Neural cell (in vitro differentiated cells): ENCODE results near the gene ICE2. TPM values are rescaled to one million over a fixed set of nuclear protein-coding genes. Genes with fewer than 3 reads are reported as not detected.

Experiments
- H2AFZ ChIP-seq: fragments of 200-600, 300-800 bp; sonication (generic), shearing (Covaris generic); 2 replicates; pipeline ENCODE4 v1.6.0; 2014; ENCODE audit warnings: low read depth, mild to moderate bottlenecking, antibody characterized with exemption, low read length, moderate library complexity
- H3F3A ChIP-seq: fragments of 200-600 bp; shearing (Covaris generic); 2 replicates; pipeline ENCODE4 v1.6.1; 2016; ENCODE audit warnings: mild to moderate bottlenecking, moderate library complexity, mixed read lengths, antibody characterized with exemption, low read length; ENCODE audit not compliant: insufficient read depth, poor library complexity, severe bottlenecking
- H3K27ac ChIP-seq: fragments of 200-600, 300-800 bp; sonication (generic), shearing (Covaris generic); 2 replicates; pipeline ENCODE4 v1.5.1; 2014; ENCODE audit warnings: mild to moderate bottlenecking, low read length, moderate library complexity
- H3K27me3 ChIP-seq: fragments of 300-800, 200-600 bp; sonication (generic), shearing (Covaris generic); 2 replicates; pipeline ENCODE4 v1.6.0; 2014; ENCODE audit warnings: mild to moderate bottlenecking, low read depth, low read length, moderate library complexity; ENCODE audit not compliant: insufficient read depth
- H3K36me3 ChIP-seq: fragments of 300-800, 200-600 bp; sonication (generic), shearing (Covaris generic); 2 replicates; pipeline ENCODE4 v1.5.1; 2014; ENCODE audit warnings: mild to moderate bottlenecking, antibody characterized with exemption, low read length, moderate library complexity; ENCODE audit not compliant: insufficient read depth
- H3K4me2 ChIP-seq: fragments of 300-800, 200-600 bp; sonication (generic), shearing (Covaris generic); 2 replicates; pipeline ENCODE4 v1.6.0; 2014; ENCODE audit warnings: mild to moderate bottlenecking, low read length
- H3K4me3 ChIP-seq: fragments of 300-800, 200-600 bp; sonication (generic), shearing (Covaris generic); 2 replicates; pipeline ENCODE4 v1.5.1; 2014; ENCODE audit warnings: mild to moderate bottlenecking, low read length, moderate library complexity
- H3K79me2 ChIP-seq: fragments of 200-600 bp; shearing (Covaris generic); replicated peaks from 2 replicates; pipeline ENCODE4 v1.6.0; 2014; ENCODE audit warnings: mild to moderate bottlenecking, low read length, moderate library complexity; ENCODE audit not compliant: insufficient read depth
- H3K9ac ChIP-seq: fragments of 300-800, 200-600 bp; sonication (generic), shearing (Covaris generic); 2 replicates; pipeline ENCODE4 v1.6.1; 2016; ENCODE audit warnings: mild to moderate bottlenecking, low read length, mixed read lengths
- H3K9me2 ChIP-seq: fragments of 200-600 bp; shearing (Covaris generic); 2 replicates; pipeline ENCODE4 v1.6.1; 2016; ENCODE audit warnings: mild to moderate bottlenecking, low read length, mixed read lengths; ENCODE audit not compliant: insufficient read depth
- H3K9me3 ChIP-seq: fragments of 200-600, 300-800 bp; sonication (generic), shearing (Covaris generic); 2 replicates; pipeline ENCODE4 v1.6.1; 2016; ENCODE audit warnings: mild to moderate bottlenecking, mixed run types, low read length, moderate library complexity, mixed read lengths
- H4K20me1 ChIP-seq: fragments of 200-600 bp; shearing (Covaris generic); 2 replicates; pipeline ENCODE4 v1.6.1; 2016; ENCODE audit warnings: mild to moderate bottlenecking, mixed run types; ENCODE audit not compliant: insufficient read depth
- EP300 ChIP-seq: fragments of 450-650 bp; conservative IDR thresholded peaks from 2 replicates; pipeline ENCODE4 v1.6.1; 2014; ENCODE audit warnings: antibody characterized with exemption, mild to moderate bottlenecking, moderate library complexity; ENCODE audit not compliant: poor library complexity, severe bottlenecking
- EZH2 ChIP-seq: fragments of 200-600, 300-800 bp; shearing (Covaris generic), sonication (generic); IDR thresholded peaks from 2 replicates; pipeline ENCODE4 v1.6.1; 2014; ENCODE audit warnings: antibody characterized with exemption, low read length, borderline replicate concordance, mild to moderate bottlenecking; ENCODE audit not compliant: insufficient read depth, poor library complexity, severe bottlenecking
- MXI1 ChIP-seq: fragments of 450-650 bp; conservative IDR thresholded peaks from 2 replicates; pipeline ENCODE4 v1.6.1; 2014; ENCODE audit warnings: antibody characterized with exemption, mild to moderate bottlenecking; ENCODE audit not compliant: poor library complexity, severe bottlenecking
- POLR2AphosphoS5 ChIP-seq: IDR thresholded peaks from 2 replicates; pipeline ENCODE4 v1.6.1; 2012
- RAD21 ChIP-seq: fragments of 450-650 bp; conservative IDR thresholded peaks from 2 replicates; pipeline ENCODE4 v1.6.1; 2014; ENCODE audit warnings: antibody characterized with exemption, mild to moderate bottlenecking, moderate library complexity
- SMC3 ChIP-seq: fragments of 450-650 bp; conservative IDR thresholded peaks from 2 replicates; pipeline ENCODE4 v1.6.1; 2014; ENCODE audit warnings: antibody characterized with exemption, mild to moderate bottlenecking, moderate library complexity; ENCODE audit not compliant: poor library complexity
- TAF1 ChIP-seq: IDR thresholded peaks from 2 replicates; pipeline ENCODE4 v1.6.1; 2012; ENCODE audit warnings: low read depth
- polyA plus RNA-seq: library from polyadenylated mRNA; depleted of rRNA; stranded (reverse); fragments of >200 nt; gene quantifications from 2 replicates; pipeline ENCODE4 v1.2.3, GENCODE V29; 2014
- TF ChIP-seq, protein P1 (sequence below): fragments of 450-650 bp; IDR thresholded peaks from 2 replicates; pipeline ENCODE4 v1.5.1; 2014; ENCODE audit warnings: antibody characterized with exemption, mild to moderate bottlenecking, moderate library complexity; ENCODE audit not compliant: poor library complexity, severe bottlenecking
- TF ChIP-seq, protein P2 (sequence below): IDR thresholded peaks from 2 replicates; pipeline ENCODE4 v1.6.1; 2012; ENCODE audit warnings: borderline replicate concordance

ICE2 gene
- polyA plus RNA-seq, 1 donor from 2014 or later, result 34.0 TPM

DNA sequence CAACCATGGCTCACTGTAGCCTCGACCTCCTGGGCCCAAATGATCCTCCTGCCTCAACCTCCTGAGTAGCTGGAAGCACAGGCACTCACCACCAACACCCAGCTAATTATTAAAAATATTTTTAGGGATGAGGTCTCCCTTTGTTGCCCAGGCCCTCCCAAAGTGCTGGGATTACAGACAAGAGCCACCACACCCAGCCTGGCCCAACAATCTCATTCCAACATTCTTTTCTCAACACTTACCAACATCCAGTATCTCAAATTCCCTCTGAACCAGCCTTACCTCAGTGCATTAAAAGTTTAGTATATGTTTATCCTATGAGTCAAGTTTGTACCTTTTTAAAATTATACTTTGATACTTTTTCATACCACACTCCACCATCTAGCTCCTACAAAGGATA is 106.2 kb downstream of the ICE2 start:
- H3K36me3 ChIP-seq, result no peaks in the 10 kb centered on the region
- no peak overlapping the region for H3K27ac ChIP-seq
- no peak overlapping the region for H3K4me3 ChIP-seq
- H3K27me3 ChIP-seq, result no peaks in the 10 kb centered on the region
- no peak for TF ChIP-seq SMC3
- H3K4me2 ChIP-seq, result no peak overlapping the region
- H3K9ac ChIP-seq, result no peak overlapping the region
- H3K79me2 ChIP-seq, result no peaks in the 10 kb centered on the region
- no peaks in the 10 kb centered on the region for H4K20me1 ChIP-seq
- H3F3A ChIP-seq, result no peaks in the 10 kb centered on the region
- no peak overlapping the region for H2AFZ ChIP-seq
- H3K9me3 ChIP-seq, result no peaks in the 10 kb centered on the region
- no peaks in the 10 kb centered on the region for H3K9me2 ChIP-seq

DNA sequence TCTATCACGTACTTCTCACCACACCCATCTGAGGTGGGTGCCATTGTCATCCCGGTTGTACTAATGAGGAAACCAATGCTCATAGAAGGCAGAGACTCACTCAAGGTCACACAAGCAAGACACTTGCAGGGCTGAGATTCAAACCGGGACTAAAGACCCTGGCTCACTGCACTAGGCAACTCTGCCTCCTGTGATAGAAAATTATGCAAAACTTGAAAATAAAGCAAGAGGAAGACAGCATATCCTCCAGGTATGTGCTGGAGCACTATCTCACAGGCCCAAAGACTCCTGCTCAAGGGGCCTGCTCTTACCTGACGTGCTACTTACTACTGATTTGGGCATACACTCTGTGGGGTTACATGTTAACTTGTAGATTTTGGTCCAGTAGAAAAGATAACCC is 106.7 kb downstream of the ICE2 start:
- TF ChIP-seq SMC3, result no peak
- TF ChIP-seq, protein P1, sequence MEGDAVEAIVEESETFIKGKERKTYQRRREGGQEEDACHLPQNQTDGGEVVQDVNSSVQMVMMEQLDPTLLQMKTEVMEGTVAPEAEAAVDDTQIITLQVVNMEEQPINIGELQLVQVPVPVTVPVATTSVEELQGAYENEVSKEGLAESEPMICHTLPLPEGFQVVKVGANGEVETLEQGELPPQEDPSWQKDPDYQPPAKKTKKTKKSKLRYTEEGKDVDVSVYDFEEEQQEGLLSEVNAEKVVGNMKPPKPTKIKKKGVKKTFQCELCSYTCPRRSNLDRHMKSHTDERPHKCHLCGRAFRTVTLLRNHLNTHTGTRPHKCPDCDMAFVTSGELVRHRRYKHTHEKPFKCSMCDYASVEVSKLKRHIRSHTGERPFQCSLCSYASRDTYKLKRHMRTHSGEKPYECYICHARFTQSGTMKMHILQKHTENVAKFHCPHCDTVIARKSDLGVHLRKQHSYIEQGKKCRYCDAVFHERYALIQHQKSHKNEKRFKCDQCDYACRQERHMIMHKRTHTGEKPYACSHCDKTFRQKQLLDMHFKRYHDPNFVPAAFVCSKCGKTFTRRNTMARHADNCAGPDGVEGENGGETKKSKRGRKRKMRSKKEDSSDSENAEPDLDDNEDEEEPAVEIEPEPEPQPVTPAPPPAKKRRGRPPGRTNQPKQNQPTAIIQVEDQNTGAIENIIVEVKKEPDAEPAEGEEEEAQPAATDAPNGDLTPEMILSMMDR, result no peak
- TF ChIP-seq MXI1, result no peak
- no peak for TF ChIP-seq TAF1
- no peak for TF ChIP-seq EZH2
- TF ChIP-seq, protein P2, sequence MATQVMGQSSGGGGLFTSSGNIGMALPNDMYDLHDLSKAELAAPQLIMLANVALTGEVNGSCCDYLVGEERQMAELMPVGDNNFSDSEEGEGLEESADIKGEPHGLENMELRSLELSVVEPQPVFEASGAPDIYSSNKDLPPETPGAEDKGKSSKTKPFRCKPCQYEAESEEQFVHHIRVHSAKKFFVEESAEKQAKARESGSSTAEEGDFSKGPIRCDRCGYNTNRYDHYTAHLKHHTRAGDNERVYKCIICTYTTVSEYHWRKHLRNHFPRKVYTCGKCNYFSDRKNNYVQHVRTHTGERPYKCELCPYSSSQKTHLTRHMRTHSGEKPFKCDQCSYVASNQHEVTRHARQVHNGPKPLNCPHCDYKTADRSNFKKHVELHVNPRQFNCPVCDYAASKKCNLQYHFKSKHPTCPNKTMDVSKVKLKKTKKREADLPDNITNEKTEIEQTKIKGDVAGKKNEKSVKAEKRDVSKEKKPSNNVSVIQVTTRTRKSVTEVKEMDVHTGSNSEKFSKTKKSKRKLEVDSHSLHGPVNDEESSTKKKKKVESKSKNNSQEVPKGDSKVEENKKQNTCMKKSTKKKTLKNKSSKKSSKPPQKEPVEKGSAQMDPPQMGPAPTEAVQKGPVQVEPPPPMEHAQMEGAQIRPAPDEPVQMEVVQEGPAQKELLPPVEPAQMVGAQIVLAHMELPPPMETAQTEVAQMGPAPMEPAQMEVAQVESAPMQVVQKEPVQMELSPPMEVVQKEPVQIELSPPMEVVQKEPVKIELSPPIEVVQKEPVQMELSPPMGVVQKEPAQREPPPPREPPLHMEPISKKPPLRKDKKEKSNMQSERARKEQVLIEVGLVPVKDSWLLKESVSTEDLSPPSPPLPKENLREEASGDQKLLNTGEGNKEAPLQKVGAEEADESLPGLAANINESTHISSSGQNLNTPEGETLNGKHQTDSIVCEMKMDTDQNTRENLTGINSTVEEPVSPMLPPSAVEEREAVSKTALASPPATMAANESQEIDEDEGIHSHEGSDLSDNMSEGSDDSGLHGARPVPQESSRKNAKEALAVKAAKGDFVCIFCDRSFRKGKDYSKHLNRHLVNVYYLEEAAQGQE, result no peak
- TF ChIP-seq EP300, result no peak
- no peak for TF ChIP-seq POLR2AphosphoS5
- TF ChIP-seq RAD21, result no peak
- Histone ChIP-seq H2AFZ (no peak overlapping the region), H3K27me3 (no peaks in the 10 kb centered on the region), H3K27ac (no peak overlapping the region), H3K9me3 (no peaks in the 10 kb centered on the region), H3F3A (no peaks in the 10 kb centered on the region), H3K9me2 (no peaks in the 10 kb centered on the region), H3K4me2 (no peak overlapping the region), H3K79me2 (no peaks in the 10 kb centered on the region), H3K4me3 (no peak overlapping the region), H3K36me3 (no peaks in the 10 kb centered on the region), H4K20me1 (no peaks in the 10 kb centered on the region), H3K9ac (no peak overlapping the region)
